NCI-H524 treated with DMSO at 0.1 percent for 48 hours (cell line): ENCODE measurements around the gene ALOX15B.
"Not testable (repeated sequence)": the region's sequence is repeated elsewhere in the genome, so short reads cannot be mapped to it uniquely, and the experiment has no call there.

Source experiments
- DNase-seq: peaks from one replicate; lab custom pipeline; 2025; lab: John Stamatoyannopoulos, UW

The ALOX15B gene

GRCh38 chr17:8041249-8041928 is 2.5 kb downstream of the ALOX15B start:
- no peak for DNase-seq

- DNase-seq, result no peak
Observed at GRCh38 chr17:8041979-8042378, 3.1 kb downstream of the ALOX15B start.

DNA sequence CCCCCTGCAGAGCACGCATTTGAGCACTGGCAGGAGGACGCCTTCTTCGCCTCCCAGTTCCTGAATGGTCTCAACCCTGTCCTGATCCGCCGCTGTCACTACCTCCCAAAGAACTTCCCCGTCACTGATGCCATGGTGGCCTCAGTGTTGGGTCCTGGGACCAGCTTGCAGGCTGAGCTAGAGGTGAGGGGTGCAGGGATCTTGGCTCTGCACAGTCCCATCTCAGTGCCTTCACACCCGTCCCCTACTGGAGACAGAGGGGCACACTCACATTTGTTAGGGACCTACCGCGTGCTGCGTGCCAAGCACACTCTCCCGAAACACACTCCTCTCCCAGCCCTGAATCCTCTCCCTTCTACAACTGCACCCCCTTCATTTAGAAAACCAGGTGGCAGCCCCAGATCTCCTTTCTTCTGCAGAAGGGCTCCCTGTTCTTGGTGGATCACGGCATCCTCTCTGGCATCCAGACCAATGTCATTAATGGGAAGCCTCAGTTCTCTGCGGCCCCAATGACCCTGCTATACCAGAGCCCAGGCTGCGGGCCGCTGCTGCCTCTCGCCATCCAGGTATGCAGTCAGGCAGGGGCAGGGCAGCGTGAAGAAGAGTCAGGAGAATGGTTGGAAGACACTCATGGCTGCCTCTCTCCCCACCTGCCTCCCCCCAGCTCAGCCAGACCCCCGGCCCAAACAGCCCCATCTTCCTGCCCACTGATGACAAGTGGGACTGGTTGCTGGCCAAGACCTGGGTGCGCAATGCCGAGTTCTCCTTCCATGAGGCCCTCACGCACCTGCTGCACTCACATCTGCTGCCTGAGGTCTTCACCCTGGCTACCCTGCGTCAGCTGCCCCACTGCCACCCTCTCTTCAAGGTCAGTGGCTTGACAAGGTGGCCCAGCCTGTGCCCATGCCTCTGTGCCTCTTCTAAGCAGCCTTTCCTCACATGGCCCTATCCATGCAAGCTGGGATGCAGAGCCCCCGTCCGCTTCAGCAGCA is 6.3 kb downstream of the ALOX15B start:
- DNase-seq, result no peak

- no peak for DNase-seq
Observed at GRCh38 chr17:8046306-8046928, 7.6 kb downstream of the ALOX15B start.

GRCh38 chr17:8046929-8047768 is 8.3 kb downstream of the ALOX15B start:
- no peak for DNase-seq

DNA sequence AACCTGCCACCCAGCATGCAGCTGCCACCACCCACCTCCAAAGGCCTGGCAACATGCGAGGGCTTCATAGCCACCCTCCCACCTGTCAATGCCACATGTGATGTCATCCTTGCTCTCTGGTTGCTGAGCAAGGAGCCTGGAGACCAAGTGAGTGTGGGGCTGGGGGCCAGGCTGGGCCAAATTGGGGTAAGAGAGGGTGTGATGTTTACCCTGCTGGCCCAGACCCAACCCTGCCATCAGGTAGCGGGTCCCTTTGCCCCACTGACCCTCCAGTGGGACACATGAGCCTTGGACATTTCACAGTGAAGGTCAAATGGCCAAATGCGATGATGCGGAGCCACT is 8.9 kb downstream of the ALOX15B start:
- no peak for DNase-seq

DNA sequence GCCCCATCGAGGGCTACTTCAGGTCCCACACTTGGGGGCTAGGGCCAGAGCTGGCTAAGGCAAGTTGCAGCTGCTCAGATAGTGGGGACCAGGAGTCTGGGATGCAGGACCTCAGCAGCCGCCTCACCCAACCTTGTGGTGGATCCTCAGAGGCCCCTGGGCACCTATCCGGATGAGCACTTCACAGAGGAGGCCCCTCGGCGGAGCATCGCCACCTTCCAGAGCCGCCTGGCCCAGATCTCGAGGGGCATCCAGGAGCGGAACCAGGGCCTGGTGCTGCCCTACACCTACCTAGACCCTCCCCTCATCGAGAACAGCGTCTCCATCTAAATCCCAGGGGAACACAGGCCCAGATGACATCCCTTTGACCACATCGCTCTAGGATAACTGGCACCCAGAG is 9.4 kb downstream of the ALOX15B start:
- DNase-seq, result no peak

GRCh38 chr17:8048736-8049135 is 9.9 kb downstream of the ALOX15B start:
- no peak for DNase-seq

GRCh38 chr17:8051831-8052230 is 13.0 kb downstream of the ALOX15B start:
- no peak for DNase-seq

DNA sequence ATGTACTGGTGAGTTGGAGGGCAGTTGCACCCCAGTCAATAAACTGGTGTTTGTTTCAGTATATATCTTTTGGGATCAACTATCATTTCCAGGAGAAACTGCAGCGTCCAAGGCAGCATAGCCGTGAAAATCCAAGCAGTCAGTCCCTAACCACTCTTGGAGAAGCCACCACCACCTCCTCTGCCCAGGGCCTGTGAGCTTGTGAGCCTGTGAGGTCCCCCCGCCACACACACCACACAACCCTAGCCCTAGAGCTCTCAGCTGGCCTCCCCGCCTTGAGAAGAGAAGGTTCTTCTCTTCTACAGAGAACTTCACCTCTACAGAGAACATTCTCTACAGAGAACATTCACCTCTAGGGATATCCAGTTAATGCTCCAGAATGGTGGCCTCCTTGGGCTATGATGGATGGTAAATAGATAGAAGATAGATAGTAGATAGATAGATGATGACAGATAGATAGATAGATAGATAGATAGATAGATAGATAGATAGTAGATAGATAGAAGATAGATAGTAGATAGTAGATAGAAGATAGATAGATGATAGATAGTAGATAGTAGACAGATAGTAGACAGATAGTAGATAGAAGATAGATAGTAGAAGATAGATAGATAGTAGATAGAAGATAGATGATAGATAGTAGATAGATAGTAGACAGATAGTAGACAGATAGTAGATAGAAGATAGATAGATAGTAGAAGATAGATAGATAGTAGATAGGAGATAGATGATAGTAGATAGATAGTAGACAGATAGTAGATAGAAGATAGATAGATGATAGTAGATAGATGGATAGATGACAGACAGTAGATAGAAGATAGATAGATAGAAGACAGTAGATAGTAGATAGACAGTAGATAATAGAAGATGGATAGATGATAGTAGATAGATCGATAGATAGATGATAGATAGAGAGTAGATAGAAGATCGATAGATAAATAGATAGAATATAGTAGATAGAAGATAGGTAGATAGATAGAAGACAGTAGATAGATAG is 13.7 kb downstream of the ALOX15B start:
- no peak for DNase-seq

GRCh38 chr17:8053600-8053999 is 14.7 kb downstream of the ALOX15B start:
- no peak for DNase-seq

GRCh38 chr17:8055851-8056231 is 17.0 kb downstream of the ALOX15B start:
- no peak for DNase-seq

GRCh38 chr17:8056232-8056975 is 17.5 kb downstream of the ALOX15B start:
- DNase-seq, result no peak

GRCh38 chr17:8056976-8057625 is 18.2 kb downstream of the ALOX15B start:
- DNase-seq, result no peak

DNA sequence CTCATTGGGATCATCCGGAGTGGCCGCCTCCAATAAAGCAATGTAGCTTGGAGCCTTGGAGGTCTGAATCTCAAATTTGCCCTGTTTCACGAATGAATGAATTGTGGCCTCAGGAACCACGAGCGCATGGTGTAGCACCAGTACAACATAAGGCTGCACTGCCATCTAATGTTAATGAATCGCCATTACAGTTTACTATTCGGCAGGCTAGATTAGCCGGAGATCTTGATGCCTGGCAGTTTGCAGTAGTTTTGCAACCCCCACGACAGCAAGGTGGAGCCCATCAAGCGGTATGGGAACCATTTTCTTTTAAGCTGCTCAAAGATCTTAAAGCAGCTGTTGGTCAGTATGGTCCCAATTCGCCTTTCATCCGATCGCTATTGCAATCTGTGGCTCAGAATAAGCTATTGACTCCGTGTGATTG is 18.8 kb downstream of the ALOX15B start:
- peak; percentile 62 for DNase-seq

GRCh38 chr17:8059131-8059530 is 20.3 kb downstream of the ALOX15B start:
- DNase-seq, result no peak

DNA sequence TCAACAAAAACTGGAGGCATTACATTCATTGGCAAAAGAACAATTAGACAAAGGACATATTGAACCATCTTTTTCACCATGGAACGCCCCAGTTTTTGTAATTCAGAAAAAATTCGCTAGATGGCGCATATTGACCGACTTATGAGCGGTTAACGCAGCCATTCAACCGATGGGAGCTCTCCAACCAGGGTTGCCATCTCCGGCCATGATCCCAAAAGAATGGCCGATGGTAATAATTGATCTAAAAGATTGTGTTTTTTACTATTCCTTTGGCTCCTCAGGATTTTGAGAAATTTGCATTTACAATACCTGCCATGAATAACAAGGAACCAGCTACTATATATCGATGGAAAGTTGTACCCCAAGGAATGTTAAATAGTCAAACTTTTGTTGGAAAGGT is 21.4 kb downstream of the ALOX15B start:
- no peak for DNase-seq

DNA sequence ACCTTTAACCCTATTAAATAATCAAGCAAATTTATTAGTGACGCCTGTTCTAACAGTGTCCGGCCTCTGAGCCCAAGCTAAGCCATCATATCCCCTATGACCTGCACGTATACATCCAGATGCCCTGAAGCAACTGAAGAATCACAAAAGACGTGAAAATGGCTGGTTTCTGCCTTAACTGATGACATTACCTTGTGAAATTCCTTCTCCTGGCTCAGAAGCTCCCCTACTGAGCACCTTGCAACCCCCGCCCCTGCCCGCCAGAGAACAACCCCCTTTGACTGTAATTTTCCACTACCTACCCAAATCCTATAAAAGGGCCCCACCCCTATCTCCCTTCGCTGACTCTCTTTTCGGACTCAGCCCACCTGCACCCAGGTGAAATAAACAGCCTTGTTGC is 23.0 kb downstream of the ALOX15B start:
- DNase-seq, result not testable (repeated sequence)

DNA sequence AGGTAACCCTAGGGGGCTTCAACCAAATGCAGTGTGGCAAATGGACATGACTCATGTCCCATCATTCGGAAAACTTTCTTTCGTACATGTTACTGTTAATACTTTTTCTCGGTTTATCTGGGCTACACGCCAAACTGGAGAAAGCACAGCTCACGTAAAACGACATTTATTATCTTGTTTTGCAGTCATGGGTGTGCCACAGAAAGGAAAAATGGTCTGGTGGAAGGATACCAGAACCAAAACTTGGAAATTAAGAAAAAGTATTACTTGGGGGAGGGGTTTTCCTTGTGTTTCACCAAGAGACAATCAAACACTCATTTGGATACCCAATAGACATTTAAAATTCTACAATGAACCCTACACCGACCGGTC is 23.6 kb downstream of the ALOX15B start:
- DNase-seq, result no peak
